Adrenal gland (tissue), 5 donors: ENCODE data around the gene VWC2L.

Source experiments
- CTCF ChIP-seq, 6 experiments: fragments of 450-650 bp in 4 of 6; fragments of 200-600 bp in 2 of 6; sonication (generic) in 1 of 6; IDR thresholded peaks; 1 replicate in 5 of 6; 2 replicates in 1 of 6; pipeline versions ENCODE4 v1.5.1 to v1.8.0; 2016 to 2021; ENCODE audit warnings: antibody characterized with exemption in 6 of 6, mild to moderate bottlenecking in 2 of 6, moderate library complexity in 1 of 6
- POLR2A ChIP-seq, 2 donors: fragments of 450-650 bp; IDR thresholded peaks; one replicate each; pipeline ENCODE4 v1.6.1; 2017; ENCODE audit warnings: antibody characterized with exemption in 2 of 2, mild to moderate bottlenecking in 2 of 2, moderate library complexity in 1 of 2
- donor health status: DM: no; HTN: no; CAD: no.

GRCh38 chr2:214515111-214515510, 104.3 kb downstream of the VWC2L start:
- TF ChIP-seq CTCF (IDR thresholded peaks at IDR 0.05) (no peak), POLR2A (IDR thresholded peaks at IDR 0.05) (no peak)
